Peyer's patch (tissue), 4 donors: ENCODE data around the gene SLC3A2.

Experiments used
- POLR2A ChIP-seq, 2 donors: fragments of 450-650 bp; IDR thresholded peaks; one replicate each; pipeline ENCODE4 v1.5.1; 2017; ENCODE audit warnings: antibody characterized with exemption in 2 of 2, mild to moderate bottlenecking in 2 of 2, moderate library complexity in 2 of 2
- TF ChIP-seq, protein P1 (sequence below), 6 experiments: fragments of 450-650 bp in 4 of 6; fragments of 200-600 bp in 2 of 6; sonication (generic) in 1 of 6; IDR thresholded peaks; one replicate each; pipeline ENCODE4 v1.5.1; 2017 to 2019; ENCODE audit warnings: antibody characterized with exemption in 6 of 6, mild to moderate bottlenecking in 3 of 6, moderate library complexity in 1 of 6

DNA sequence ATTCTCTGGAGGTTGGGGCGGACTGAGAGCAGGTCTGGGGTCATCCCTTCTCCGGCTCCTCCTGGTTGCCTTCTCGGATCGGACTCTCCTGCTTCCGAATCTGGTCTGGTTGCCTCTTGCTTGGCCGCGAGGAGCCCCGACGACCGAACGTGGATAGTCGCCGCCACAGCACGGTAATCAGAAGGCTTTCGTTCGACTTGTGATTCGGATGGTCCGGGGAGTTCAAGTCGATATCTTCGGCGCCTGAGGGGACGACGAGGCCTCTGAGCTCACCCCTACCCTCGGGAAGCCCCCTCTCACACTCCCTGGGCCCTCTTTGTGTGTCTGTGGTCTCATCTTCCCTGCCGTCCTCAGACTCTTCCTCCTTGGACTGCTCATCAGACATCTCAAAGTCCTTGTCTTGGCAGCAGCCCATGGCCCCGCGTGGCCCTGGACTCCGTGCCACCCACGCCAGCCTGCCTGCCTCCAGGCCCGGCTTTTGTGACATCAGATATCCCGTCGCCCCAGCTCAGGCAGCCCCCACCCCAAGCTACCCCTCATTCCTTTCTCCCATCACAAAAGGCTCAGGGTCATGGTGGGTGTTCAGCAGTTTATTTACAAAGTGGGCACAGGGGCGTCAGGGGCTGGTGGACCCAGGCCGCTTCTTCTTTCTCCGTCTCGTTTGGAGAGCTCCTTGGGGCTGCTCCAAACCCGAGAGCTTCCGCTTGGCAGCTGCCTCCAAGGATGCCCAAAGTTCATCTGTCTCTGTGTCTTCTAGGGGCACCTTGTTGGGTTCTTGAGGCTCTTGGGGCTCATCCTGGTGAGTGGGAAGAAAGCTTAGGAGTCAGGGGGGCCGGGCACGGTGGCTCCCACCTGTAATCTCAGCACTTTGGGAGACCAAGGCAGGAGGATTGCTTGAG lies 48.1 kb upstream of the SLC3A2 start, which contains the start of gene TEX54:
- no peak for TF ChIP-seq POLR2A (IDR thresholded peaks at IDR 0.05)
- TF ChIP-seq, protein P1, sequence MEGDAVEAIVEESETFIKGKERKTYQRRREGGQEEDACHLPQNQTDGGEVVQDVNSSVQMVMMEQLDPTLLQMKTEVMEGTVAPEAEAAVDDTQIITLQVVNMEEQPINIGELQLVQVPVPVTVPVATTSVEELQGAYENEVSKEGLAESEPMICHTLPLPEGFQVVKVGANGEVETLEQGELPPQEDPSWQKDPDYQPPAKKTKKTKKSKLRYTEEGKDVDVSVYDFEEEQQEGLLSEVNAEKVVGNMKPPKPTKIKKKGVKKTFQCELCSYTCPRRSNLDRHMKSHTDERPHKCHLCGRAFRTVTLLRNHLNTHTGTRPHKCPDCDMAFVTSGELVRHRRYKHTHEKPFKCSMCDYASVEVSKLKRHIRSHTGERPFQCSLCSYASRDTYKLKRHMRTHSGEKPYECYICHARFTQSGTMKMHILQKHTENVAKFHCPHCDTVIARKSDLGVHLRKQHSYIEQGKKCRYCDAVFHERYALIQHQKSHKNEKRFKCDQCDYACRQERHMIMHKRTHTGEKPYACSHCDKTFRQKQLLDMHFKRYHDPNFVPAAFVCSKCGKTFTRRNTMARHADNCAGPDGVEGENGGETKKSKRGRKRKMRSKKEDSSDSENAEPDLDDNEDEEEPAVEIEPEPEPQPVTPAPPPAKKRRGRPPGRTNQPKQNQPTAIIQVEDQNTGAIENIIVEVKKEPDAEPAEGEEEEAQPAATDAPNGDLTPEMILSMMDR (IDR thresholded peaks at IDR 0.05): no peak
